Mucosa of rectum (tissue), 2 donors: ENCODE measurements around the gene ANKRD13D.

ENCODE experiments used
- H3K27ac ChIP-seq, 2 donors: one replicate each; pipeline ENCODE4 v1.7.0; 2013; ENCODE audit warnings: inconsistent platforms in 2 of 2, low read depth in 2 of 2, low read length in 2 of 2
- H3K27me3 ChIP-seq, 2 donors: one replicate each; pipeline ENCODE4 v1.7.0; 2013; ENCODE audit warnings: low read length in 2 of 2; ENCODE audit not compliant: control insufficient read depth in 2 of 2, insufficient read depth in 2 of 2
- H3K36me3 ChIP-seq, 2 donors: one replicate each; pipeline ENCODE4 v1.7.0; 2013; ENCODE audit warnings: low read length in 2 of 2; ENCODE audit not compliant: control insufficient read depth in 2 of 2, insufficient read depth in 2 of 2
- H3K4me1 ChIP-seq, 2 donors: one replicate each; pipeline ENCODE4 v1.7.0; 2013; ENCODE audit warnings: low read length in 2 of 2, mild to moderate bottlenecking in 1 of 2; ENCODE audit not compliant: control insufficient read depth in 2 of 2, insufficient read depth in 2 of 2
- H3K4me3 ChIP-seq, 2 donors: one replicate each; pipeline ENCODE4 v1.7.0; 2013; ENCODE audit warnings: low read length in 2 of 2
- H3K9ac ChIP-seq, 2 donors: one replicate each; pipeline ENCODE4 v1.7.0; 2013; ENCODE audit warnings: low read length in 2 of 2, low read depth in 1 of 2, mild to moderate bottlenecking in 1 of 2
- H3K9me3 ChIP-seq, 2 donors: one replicate each; pipeline ENCODE4 v1.7.0; 2013; ENCODE audit warnings: low read length in 2 of 2; ENCODE audit not compliant: control insufficient read depth in 2 of 2
- donor health status: healthy.
- donor health status: Normal muscosa, but diverticular disease.

ANKRD13D gene

GRCh38 chr11:67347964-67348749, 59.1 kb downstream of the ANKRD13D start:
- peak overlapping the region in 1 of 2 donors; percentile 60 for H3K27ac ChIP-seq
- H3K4me1 ChIP-seq = peaks cover 35 to 61% of the 10 kb centered on the region in 2 donors
- H3K36me3 ChIP-seq = peaks cover 3 to 5% of the 10 kb centered on the region in 2 donors
- no peak overlapping the region for H3K4me3 ChIP-seq
- H3K9ac ChIP-seq = no peak overlapping the region
- no peaks in the 10 kb centered on the region for H3K27me3 ChIP-seq
- H3K9me3 ChIP-seq = no peaks in the 10 kb centered on the region

DNA sequence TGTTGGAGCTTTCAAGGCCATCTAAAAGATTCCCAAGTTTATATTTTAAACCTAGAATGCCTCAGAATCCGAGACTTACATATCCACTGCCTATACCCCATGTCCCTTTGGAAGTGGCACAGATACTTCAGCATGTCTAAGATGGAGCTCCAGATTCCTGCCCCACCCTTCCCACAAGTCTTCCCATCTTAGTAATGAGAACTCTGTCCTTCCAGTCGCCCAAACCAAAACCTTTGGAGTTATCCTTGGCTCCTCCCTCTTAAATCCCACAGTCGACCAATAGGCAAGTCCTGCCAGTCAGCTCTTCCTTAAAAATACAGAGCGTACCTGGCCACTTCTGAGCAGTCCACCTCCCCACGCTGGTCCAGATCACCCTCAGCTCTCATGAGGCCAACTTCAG, 59.9 kb downstream of the ANKRD13D start:
- H3K36me3 ChIP-seq = peaks cover 3 to 5% of the 10 kb centered on the region in 2 donors
- no peaks in the 10 kb centered on the region for H3K9me3 ChIP-seq
- H3K4me1 ChIP-seq = peaks cover 39 to 66% of the 10 kb centered on the region in 2 donors
- H3K4me3 ChIP-seq = no peak overlapping the region
- peak overlapping the region in 1 of 2 donors; percentile 36 for H3K9ac ChIP-seq
- peak overlapping the region in 1 of 2 donors; percentile 60 for H3K27ac ChIP-seq
- no peaks in the 10 kb centered on the region for H3K27me3 ChIP-seq

GRCh38 chr11:67349457-67349856, 60.4 kb downstream of the ANKRD13D start:
- Histone ChIP-seq H3K4me3 (no peak overlapping the region), H3K27ac (peak overlapping the region in 1 of 2 donors; percentile 2), H3K27me3 (no peaks in the 10 kb centered on the region), H3K9ac (peak overlapping the region in 1 of 2 donors; percentile 36), H3K36me3 (peaks cover 3 to 5% of the 10 kb centered on the region in 2 donors), H3K9me3 (no peaks in the 10 kb centered on the region), H3K4me1 (peaks cover 43 to 68% of the 10 kb centered on the region in 2 donors)

GRCh38 chr11:67349928-67350465, 60.9 kb downstream of the ANKRD13D start:
- Histone ChIP-seq H3K9me3 (no peaks in the 10 kb centered on the region), H3K9ac (no peak overlapping the region), H3K27ac (no peak overlapping the region), H3K4me1 (peaks cover 45 to 70% of the 10 kb centered on the region in 2 donors), H3K27me3 (no peaks in the 10 kb centered on the region), H3K4me3 (no peak overlapping the region), H3K36me3 (peaks cover 3 to 5% of the 10 kb centered on the region in 2 donors)

GRCh38 chr11:67351275-67352005, 62.3 kb downstream of the ANKRD13D start:
- peaks cover 46 to 71% of the 10 kb centered on the region in 2 donors for H3K4me1 ChIP-seq

More at GRCh38 chr11:67351275-67352005, 62.3 kb downstream of the ANKRD13D start:
- Histone ChIP-seq H3K4me3 (peak overlapping the region; percentile 28 to 59), H3K36me3 (peaks cover 3 to 5% of the 10 kb centered on the region in 2 donors), H3K9ac (peak overlapping the region; percentile 48 to 62), H3K27me3 (no peaks in the 10 kb centered on the region), H3K9me3 (no peaks in the 10 kb centered on the region), H3K27ac (peak overlapping the region; percentile 85 to 87)
